Activated CD4-positive, alpha-beta memory T cell treated with anti-CD3 and anti-CD28 coated beads for 36 hours (primary cell): ENCODE results near the gene FAIM2. TPM values are rescaled to one million over a fixed set of nuclear protein-coding genes. Genes with fewer than 3 reads are reported as not detected.

Experiments
- CTCF ChIA-PET: fragments of 350-600 bp; sonication (Branson Sonifier 250); formaldehyde crosslinking; loops from one replicate; lab custom pipeline; 2021; ENCODE audit warnings: antibody characterized with exemption, inconsistent platforms; lab: Charles Lee
- POLR2A ChIA-PET: fragments of 350-600 bp; sonication (Branson Sonifier 250); formaldehyde crosslinking; loops from one replicate; lab custom pipeline; 2021; ENCODE audit warnings: antibody characterized with exemption; lab: Charles Lee
- DNase-seq: peaks from one replicate; pipeline ENCODE4 v3.0.0-alpha.2; 2020
- H3K27ac Mint-ChIP-seq: one replicate; pipeline ENCODE4 v1.8.0; 2021; ENCODE audit warnings: mixed read lengths
- H3K27me3 Mint-ChIP-seq: one replicate; pipeline ENCODE4 v1.8.0; 2021; ENCODE audit warnings: mixed read lengths
- H3K36me3 Mint-ChIP-seq: one replicate; pipeline ENCODE4 v1.8.0; 2021; ENCODE audit warnings: mixed read lengths
- H3K4me1 Mint-ChIP-seq: one replicate; pipeline ENCODE4 v1.8.0; 2021; ENCODE audit warnings: low read depth, mixed read lengths
- H3K4me3 Mint-ChIP-seq: one replicate; pipeline ENCODE4 v1.8.0; 2021; ENCODE audit warnings: mild to moderate bottlenecking, mixed read lengths
- H3K9me3 Mint-ChIP-seq: one replicate; pipeline ENCODE4 v1.8.0; 2021; ENCODE audit warnings: mixed read lengths
- intact Hi-C: fragments of 100-400 bp; cut with micrococcal nuclease; formaldehyde crosslinking; loops from one replicate; pipeline ENCODE4 v1.15.1; 2023
- total RNA-seq, 2 experiments: library from RNA; stranded (reverse); gene quantifications; one replicate each; pipeline ENCODE4 v1.2.3, GENCODE V29; 2021

The FAIM2 gene
- total RNA-seq, 2 experiments from 2014 or later, result 1.7 to 2.1 TPM

- no peak overlapping the region for H3K4me3 Mint-ChIP-seq
- ChIA-PET CTCF (no interaction called here), POLR2A (no interaction called here)
- H3K36me3 Mint-ChIP-seq, result peaks cover 2% of the 10 kb centered on the region
- peaks cover 32% of the 10 kb centered on the region for H3K4me1 Mint-ChIP-seq
- intact Hi-C loops, result no loop called here
- DNase-seq, result no peak
- no peaks in the 10 kb centered on the region for H3K27me3 Mint-ChIP-seq
- no peaks in the 10 kb centered on the region for H3K9me3 Mint-ChIP-seq
- H3K27ac Mint-ChIP-seq, result no peak overlapping the region
Measured at GRCh38 chr12:49823951-49824350, 79.7 kb downstream of the FAIM2 start.

- H3K4me3 Mint-ChIP-seq, result no peak overlapping the region
- H3K36me3 Mint-ChIP-seq, result peaks cover 2% of the 10 kb centered on the region
- peaks cover 26% of the 10 kb centered on the region for H3K4me1 Mint-ChIP-seq
- no peaks in the 10 kb centered on the region for H3K9me3 Mint-ChIP-seq
- H3K27me3 Mint-ChIP-seq, result no peaks in the 10 kb centered on the region
- H3K27ac Mint-ChIP-seq, result no peak overlapping the region
- POLR2A ChIA-PET, result no interaction called here
- CTCF ChIA-PET, result no interaction called here
- intact Hi-C loops, result no loop called here
- no peak for DNase-seq
Measured at GRCh38 chr12:49823350-49823749, 80.3 kb downstream of the FAIM2 start.

GRCh38 chr12:49821373-49822287, 82.1 kb downstream of the FAIM2 start:
- no peak overlapping the region for H3K27ac Mint-ChIP-seq
- POLR2A ChIA-PET, result no interaction called here
- peaks cover 18% of the 10 kb centered on the region for H3K4me1 Mint-ChIP-seq
- peaks cover 2% of the 10 kb centered on the region for H3K36me3 Mint-ChIP-seq
- no peaks in the 10 kb centered on the region for H3K9me3 Mint-ChIP-seq
- intact Hi-C loops, result no loop called here
- no peak overlapping the region for H3K4me3 Mint-ChIP-seq
- no peak for DNase-seq
- H3K27me3 Mint-ChIP-seq, result no peaks in the 10 kb centered on the region
- CTCF ChIA-PET, result interaction anchor here (1.2 to 1.6 kb wide), 3 partner anchors 18 to 45 kb away, joined by 3 to 5 read pairs (median 4); no protein-coding TSS in a partner anchor

GRCh38 chr12:49819786-49820185, 83.9 kb downstream of the FAIM2 start:
- no peaks in the 10 kb centered on the region for H3K27me3 Mint-ChIP-seq
- intact Hi-C loops, result no loop called here
- no peak for DNase-seq
- H3K27ac Mint-ChIP-seq, result no peak overlapping the region
- H3K9me3 Mint-ChIP-seq, result no peaks in the 10 kb centered on the region
- H3K4me1 Mint-ChIP-seq, result peaks cover 18% of the 10 kb centered on the region
- H3K36me3 Mint-ChIP-seq, result peaks cover 2% of the 10 kb centered on the region
- ChIA-PET POLR2A (no interaction called here), CTCF (interaction anchor here (0.7 to 1.4 kb wide), 3 partner anchors 20 to 1370 kb away, joined by 3 to 4 read pairs (median 3); no protein-coding TSS in a partner anchor)
- H3K4me3 Mint-ChIP-seq, result no peak overlapping the region

- DNase-seq, result no peak
- H3K4me3 Mint-ChIP-seq, result no peak overlapping the region
- no peaks in the 10 kb centered on the region for H3K27me3 Mint-ChIP-seq
- H3K9me3 Mint-ChIP-seq, result no peaks in the 10 kb centered on the region
- intact Hi-C loops, result no loop called here
- POLR2A ChIA-PET, result no interaction called here
- H3K27ac Mint-ChIP-seq, result no peak overlapping the region
- peaks cover 2% of the 10 kb centered on the region for H3K36me3 Mint-ChIP-seq
- H3K4me1 Mint-ChIP-seq, result peaks cover 18% of the 10 kb centered on the region
- CTCF ChIA-PET, result no interaction called here
Measured at GRCh38 chr12:49818241-49818895, 85.3 kb downstream of the FAIM2 start.

Other genes starting within 250 kb of the FAIM2 start
- gene FMNL3, start 196.5 kb downstream of the FAIM2 start, total RNA-seq, result 10 to 100 TPM; 31.2 to 31.9 TPM
- 100 to 1,000 TPM; 481 to 486 TPM for gene TMBIM6, start 162.3 kb downstream of the FAIM2 start, total RNA-seq
- 1 to 10 TPM; 2.9 to 3.0 TPM for gene NCKAP5L, start 75.5 kb downstream of the FAIM2 start, total RNA-seq
- 1 to 10 TPM; 5.8 to 6.1 TPM for gene BCDIN3D, start 60.8 kb downstream of the FAIM2 start, total RNA-seq
- gene AQP2, start 46.8 kb upstream of the FAIM2 start, total RNA-seq, result not detected
- not detected for gene AQP5, start 58.0 kb upstream of the FAIM2 start, total RNA-seq
- not detected for gene AQP6, start 69.0 kb upstream of the FAIM2 start, total RNA-seq
- 100 to 1,000 TPM; 145 to 152 TPM for gene RACGAP1, start 121.6 kb upstream of the FAIM2 start, total RNA-seq
- 1 to 10 TPM; 1.1 to 1.6 TPM for gene ASIC1, start 153.7 kb upstream of the FAIM2 start, total RNA-seq
- 10 to 100 TPM; 56.1 to 56.3 TPM for gene SMARCD1, start 181.4 kb upstream of the FAIM2 start, total RNA-seq
- gene GPD1, start 200.1 kb upstream of the FAIM2 start, total RNA-seq, result under 1 TPM; 0.10 to 0.34 TPM
- gene COX14, start 208.3 kb upstream of the FAIM2 start, total RNA-seq, result 10 to 100 TPM; 46.1 to 48.7 TPM